ENCODE data around the gene HP1BP3. TPM values are rescaled to one million over a fixed set of nuclear protein-coding genes. Genes with fewer than 3 reads are reported as not detected.

Gene HP1BP3
- 228 and 231 TPM in 2 replicates for total RNA-seq
- long read RNA-seq, full-length matches to known transcripts = 14 of 171 reads
- long read RNA-seq, partial matches to known transcripts = 81 of 171 reads
- long read RNA-seq, other reads (novel, unspliced or antisense) = 76 of 171 reads

- Mint-ChIP-seq H3K27ac (ENCODE audit: unreplicated experiment) (peak within 1 kb of the TSS; percentile 98), H3K4me1 (ENCODE audit: unreplicated experiment) (peaks cover 32% of the 10 kb centered on the region), H3K9me3 (ENCODE audit: unreplicated experiment) (no peaks in the 10 kb centered on the region), H3K4me3 (ENCODE audit: unreplicated experiment) (peak within 1 kb of the TSS; percentile 98), H3K36me3 (ENCODE audit: unreplicated experiment) (no peaks in the 10 kb centered on the region), H3K27me3 (ENCODE audit: unreplicated experiment) (no peaks in the 10 kb centered on the region)
- TF ChIP-seq, protein P1, sequence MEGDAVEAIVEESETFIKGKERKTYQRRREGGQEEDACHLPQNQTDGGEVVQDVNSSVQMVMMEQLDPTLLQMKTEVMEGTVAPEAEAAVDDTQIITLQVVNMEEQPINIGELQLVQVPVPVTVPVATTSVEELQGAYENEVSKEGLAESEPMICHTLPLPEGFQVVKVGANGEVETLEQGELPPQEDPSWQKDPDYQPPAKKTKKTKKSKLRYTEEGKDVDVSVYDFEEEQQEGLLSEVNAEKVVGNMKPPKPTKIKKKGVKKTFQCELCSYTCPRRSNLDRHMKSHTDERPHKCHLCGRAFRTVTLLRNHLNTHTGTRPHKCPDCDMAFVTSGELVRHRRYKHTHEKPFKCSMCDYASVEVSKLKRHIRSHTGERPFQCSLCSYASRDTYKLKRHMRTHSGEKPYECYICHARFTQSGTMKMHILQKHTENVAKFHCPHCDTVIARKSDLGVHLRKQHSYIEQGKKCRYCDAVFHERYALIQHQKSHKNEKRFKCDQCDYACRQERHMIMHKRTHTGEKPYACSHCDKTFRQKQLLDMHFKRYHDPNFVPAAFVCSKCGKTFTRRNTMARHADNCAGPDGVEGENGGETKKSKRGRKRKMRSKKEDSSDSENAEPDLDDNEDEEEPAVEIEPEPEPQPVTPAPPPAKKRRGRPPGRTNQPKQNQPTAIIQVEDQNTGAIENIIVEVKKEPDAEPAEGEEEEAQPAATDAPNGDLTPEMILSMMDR (IDR thresholded peaks at IDR 0.05) = no peak
- DNase-seq (ENCODE audit: extremely low spot score, unreplicated experiment) = peak; percentile 94
These were observed at the start of gene HP1BP3 for GRCh38 chr1:20787029-20787839. Gene HP1BP3 (minus strand): TSS chr1:20787307. CDS start chr1:20780440, 6,867 bp downstream.

- TF ChIP-seq, protein P1 (IDR thresholded peaks at IDR 0.05) = no peak
- Mint-ChIP-seq H3K9me3 (ENCODE audit: unreplicated experiment) (no peaks in the 10 kb centered on the region), H3K36me3 (ENCODE audit: unreplicated experiment) (peaks cover 28% of the 10 kb centered on the region), H3K4me1 (ENCODE audit: unreplicated experiment) (peaks cover 13% of the 10 kb centered on the region), H3K4me3 (ENCODE audit: unreplicated experiment) (no peak overlapping the region), H3K27me3 (ENCODE audit: unreplicated experiment) (no peaks in the 10 kb centered on the region), H3K27ac (ENCODE audit: unreplicated experiment) (no peak overlapping the region)
- DNase-seq (ENCODE audit: extremely low spot score, unreplicated experiment) = no peak
These were observed 49.1 kb upstream of the HP1BP3 start for GRCh38 chr1:20836230-20836629.

- TF ChIP-seq, protein P1 (IDR thresholded peaks at IDR 0.05) = no peak
These were observed 47.7 kb upstream of the HP1BP3 start for GRCh38 chr1:20834780-20835179.

DNA sequence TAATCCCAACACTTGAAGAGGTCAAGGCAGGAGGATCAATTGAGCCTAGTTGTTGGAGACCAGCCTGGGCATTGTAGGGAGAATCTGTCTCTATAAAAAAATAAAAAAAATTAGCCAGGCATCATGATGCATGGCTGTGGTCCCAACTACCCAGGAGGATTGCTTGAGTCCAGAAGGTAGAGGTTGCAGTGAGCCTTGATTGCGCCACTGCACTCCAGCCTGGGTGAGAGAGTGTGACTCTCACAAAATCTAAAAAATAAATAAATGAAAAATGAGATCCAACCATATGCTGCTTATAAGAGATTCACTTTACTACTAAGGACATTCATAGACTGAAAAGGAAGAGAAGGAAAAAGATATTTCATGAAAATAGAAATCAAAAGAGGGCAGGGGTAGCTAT, 47.1 kb upstream of the HP1BP3 start:
- Mint-ChIP-seq H3K27me3 (ENCODE audit: unreplicated experiment) (no peaks in the 10 kb centered on the region), H3K27ac (ENCODE audit: unreplicated experiment) (peak overlapping the region; percentile 16), H3K4me3 (ENCODE audit: unreplicated experiment) (no peak overlapping the region), H3K36me3 (ENCODE audit: unreplicated experiment) (peaks cover 21% of the 10 kb centered on the region), H3K9me3 (ENCODE audit: unreplicated experiment) (no peaks in the 10 kb centered on the region), H3K4me1 (ENCODE audit: unreplicated experiment) (peaks cover 13% of the 10 kb centered on the region)
- TF ChIP-seq, protein P1 (IDR thresholded peaks at IDR 0.05) = no peak
- DNase-seq (ENCODE audit: extremely low spot score, unreplicated experiment) = no peak

More at GRCh38 chr1:20834780-20835179, 47.7 kb upstream of the HP1BP3 start:
- DNase-seq (ENCODE audit: extremely low spot score, unreplicated experiment) = no peak
- Mint-ChIP-seq H3K27ac (ENCODE audit: unreplicated experiment) (peak overlapping the region; percentile 16), H3K4me3 (ENCODE audit: unreplicated experiment) (no peak overlapping the region), H3K27me3 (ENCODE audit: unreplicated experiment) (no peaks in the 10 kb centered on the region), H3K36me3 (ENCODE audit: unreplicated experiment) (peaks cover 23% of the 10 kb centered on the region), H3K4me1 (ENCODE audit: unreplicated experiment) (peaks cover 13% of the 10 kb centered on the region), H3K9me3 (ENCODE audit: unreplicated experiment) (no peaks in the 10 kb centered on the region)

- peaks cover 13% of the 10 kb centered on the region for H3K4me1 Mint-ChIP-seq (ENCODE audit: unreplicated experiment)
- no peak for DNase-seq (ENCODE audit: extremely low spot score, unreplicated experiment)
- no peak overlapping the region for H3K27ac Mint-ChIP-seq (ENCODE audit: unreplicated experiment)
- H3K4me3 Mint-ChIP-seq (ENCODE audit: unreplicated experiment) = no peak overlapping the region
- no peaks in the 10 kb centered on the region for H3K27me3 Mint-ChIP-seq (ENCODE audit: unreplicated experiment)
- TF ChIP-seq, protein P1 (IDR thresholded peaks at IDR 0.05) = no peak
- H3K36me3 Mint-ChIP-seq (ENCODE audit: unreplicated experiment) = peaks cover 30% of the 10 kb centered on the region
- H3K9me3 Mint-ChIP-seq (ENCODE audit: unreplicated experiment) = no peaks in the 10 kb centered on the region
These were observed 43.3 kb upstream of the HP1BP3 start for GRCh38 chr1:20830378-20830777.
